ENCODE data around the gene TOX3. TPM values are rescaled to one million over a fixed set of nuclear protein-coding genes. Genes with fewer than 3 reads are reported as not detected.

TOX3 gene
- total RNA-seq, 1 experiment from 2014 or later = 20.2 TPM

- H3K18ac ChIP-seq (ENCODE audit: insufficient read length, low read depth, low read length) = no peak overlapping the region
- no peak overlapping the region for H4K8ac ChIP-seq (replicated peaks; ENCODE audit: insufficient read length, low read depth, low read length)
- H3K4me2 ChIP-seq (ENCODE audit: insufficient read depth, insufficient read length, low read length) = no peak overlapping the region
- no peak overlapping the region for H2AFZ ChIP-seq (ENCODE audit: low read length)
- TF ChIP-seq CTCF (conservative IDR thresholded peaks at IDR 0.05) = no peak
- H3K4me1 Mint-ChIP-seq = peaks cover 43 to 51% of the 10 kb centered on the region in 2 experiments
- no peak overlapping the region for H3K56ac ChIP-seq (ENCODE audit: insufficient read length, low read depth, low read length)
- no peaks in the 10 kb centered on the region for H3K79me1 ChIP-seq (ENCODE audit: insufficient read depth, low read depth, low read length, poor library complexity, severe bottlenecking)
- no peak overlapping the region for H3K27ac ChIP-seq (ENCODE audit: insufficient read length, low read depth, low read length)
- no peak for DNase-seq
- no peak overlapping the region for H2BK5ac ChIP-seq (ENCODE audit: insufficient read length, low read length)
- H3K9me3 Mint-ChIP-seq = peaks cover 4 to 12% of the 10 kb centered on the region in 2 experiments; a peak in 4 of 5 replicates
- no peak overlapping the region for H2BK12ac ChIP-seq (ENCODE audit: insufficient read length, low read depth, low read length)
- H3K4me1 ChIP-seq (ENCODE audit: insufficient read depth, low read length) = peaks cover 4% of the 10 kb centered on the region; the same call in 1 of the 2 replicates
- H3K14ac ChIP-seq (ENCODE audit: insufficient read depth, low read length) = no peak overlapping the region
- H3K9ac ChIP-seq (ENCODE audit: extremely low read depth, insufficient read length, low read length) = no peak overlapping the region
- no peak overlapping the region for H4K5ac ChIP-seq (ENCODE audit: insufficient read length, low read depth, low read length)
- H4K91ac ChIP-seq (ENCODE audit: insufficient read length, low read depth, low read length) = no peak overlapping the region
- H4K20me1 ChIP-seq (ENCODE audit: control insufficient read depth, insufficient read depth, insufficient read length) = no peaks in the 10 kb centered on the region
- H3K27me3 Mint-ChIP-seq (ENCODE audit: low read depth) = peaks cover 17% of the 10 kb centered on the region
- H3K4ac ChIP-seq (ENCODE audit: low read depth, low read length) = no peak overlapping the region
- H2BK15ac ChIP-seq (ENCODE audit: low read depth, low read length) = no peak overlapping the region
- H3K9me3 ChIP-seq (ENCODE audit: control insufficient read depth, low read depth, low read length) = no peaks in the 10 kb centered on the region
- WGBS (ENCODE audit: extremely low coverage, insufficient read length, low lambda C conversion rate) = no CpG with 5 or more reads among the region's 6 CpGs
- H3T11ph ChIP-seq (ENCODE audit: low read length) = no peak overlapping the region
- peaks cover 0 to 35% (median 0%) of the 10 kb centered on the region in 3 experiments; a peak in 3 of 7 replicates for H3K36me3 Mint-ChIP-seq (ENCODE audit: insufficient read depth in 1 of 3, low read depth in 3 of 3)
- H3K27me3 ChIP-seq (ENCODE audit: insufficient read depth, low read length) = no peaks in the 10 kb centered on the region
- H2BK20ac ChIP-seq (ENCODE audit: low read depth, low read length, poor library complexity, severe bottlenecking) = no peak overlapping the region
- no peak overlapping the region for H3K23ac ChIP-seq (ENCODE audit: insufficient read length, low read depth, low read length)
- no peak overlapping the region for H2AK5ac ChIP-seq (ENCODE audit: insufficient read length, low read length)
- H3K79me2 ChIP-seq (ENCODE audit: insufficient read depth, low read length) = no peaks in the 10 kb centered on the region
- no peak overlapping the region for H3K27ac Mint-ChIP-seq
- no peaks in the 10 kb centered on the region for H3K23me2 ChIP-seq (ENCODE audit: insufficient read length, low read depth, low read length, poor library complexity, severe bottlenecking)
- H3K4me3 Mint-ChIP-seq = no peak overlapping the region
- no peak overlapping the region for H2BK120ac ChIP-seq (ENCODE audit: low read depth, low read length, poor library complexity, severe bottlenecking)
Observed at GRCh38 chr16:52557236-52557635, 10.3 kb upstream of the TOX3 start.

All from H9 (cell line).